Gastroesophageal sphincter (tissue), 3 donors: Measurements from ENCODE around the gene ARMC3.

Experiments
- POLR2A ChIP-seq, 2 donors: fragments of 450-650 bp; IDR thresholded peaks; one replicate each; pipeline ENCODE4 v1.6.1; 2017; ENCODE audit warnings: antibody characterized with exemption in 2 of 2, mild to moderate bottlenecking in 2 of 2, moderate library complexity in 1 of 2
- TF ChIP-seq, protein P1 (sequence below), 4 experiments: fragments of 200-600 bp in 2 of 4; fragments of 450-650 bp in 2 of 4; sonication (generic) in 1 of 4; IDR thresholded peaks; one replicate each; pipeline ENCODE4 v1.5.1; 2017 to 2019; ENCODE audit warnings: antibody characterized with exemption in 4 of 4, mild to moderate bottlenecking in 2 of 4, moderate library complexity in 2 of 4

DNA sequence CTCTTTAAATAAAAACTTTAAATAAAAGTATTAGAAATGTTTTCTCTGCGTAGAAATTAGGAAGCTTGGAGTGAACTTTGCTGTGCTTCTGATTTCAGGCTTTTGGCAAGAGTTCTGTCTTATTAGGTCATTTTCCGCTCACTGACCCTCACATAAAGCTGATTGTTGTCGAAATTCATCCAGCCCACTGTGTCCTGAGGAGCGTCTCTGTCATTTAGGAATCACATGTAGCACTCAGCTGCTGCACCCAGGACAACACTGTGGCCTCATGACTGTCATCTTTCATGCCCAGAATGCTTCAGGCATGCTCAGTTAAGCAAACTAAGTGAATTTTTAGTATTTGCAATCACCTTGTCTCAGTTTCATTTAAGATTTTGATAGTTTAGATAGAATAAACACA is 109.7 kb downstream of the ARMC3 start:
- TF ChIP-seq, protein P1, sequence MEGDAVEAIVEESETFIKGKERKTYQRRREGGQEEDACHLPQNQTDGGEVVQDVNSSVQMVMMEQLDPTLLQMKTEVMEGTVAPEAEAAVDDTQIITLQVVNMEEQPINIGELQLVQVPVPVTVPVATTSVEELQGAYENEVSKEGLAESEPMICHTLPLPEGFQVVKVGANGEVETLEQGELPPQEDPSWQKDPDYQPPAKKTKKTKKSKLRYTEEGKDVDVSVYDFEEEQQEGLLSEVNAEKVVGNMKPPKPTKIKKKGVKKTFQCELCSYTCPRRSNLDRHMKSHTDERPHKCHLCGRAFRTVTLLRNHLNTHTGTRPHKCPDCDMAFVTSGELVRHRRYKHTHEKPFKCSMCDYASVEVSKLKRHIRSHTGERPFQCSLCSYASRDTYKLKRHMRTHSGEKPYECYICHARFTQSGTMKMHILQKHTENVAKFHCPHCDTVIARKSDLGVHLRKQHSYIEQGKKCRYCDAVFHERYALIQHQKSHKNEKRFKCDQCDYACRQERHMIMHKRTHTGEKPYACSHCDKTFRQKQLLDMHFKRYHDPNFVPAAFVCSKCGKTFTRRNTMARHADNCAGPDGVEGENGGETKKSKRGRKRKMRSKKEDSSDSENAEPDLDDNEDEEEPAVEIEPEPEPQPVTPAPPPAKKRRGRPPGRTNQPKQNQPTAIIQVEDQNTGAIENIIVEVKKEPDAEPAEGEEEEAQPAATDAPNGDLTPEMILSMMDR (IDR thresholded peaks at IDR 0.05) = no peak
- TF ChIP-seq POLR2A (IDR thresholded peaks at IDR 0.05) = no peak
